SJCRH30 (cell line): ENCODE data around the gene DUSP22. TPM values are rescaled to one million over a fixed set of nuclear protein-coding genes. Genes with fewer than 3 reads are reported as not detected.

Experiments used
- DNase-seq, 2 experiments: peaks; one replicate each; pipeline ENCODE4 v3.0.0-alpha.2; 2015 to 2020
- H3K27ac ChIP-seq: fragments of 250-450 bp; sonication (Bioruptor Pico); 2 replicates; pipeline ENCODE4 v1.5.1; 2020; ENCODE audit warnings: mild to moderate bottlenecking, moderate library complexity
- H3K27me3 ChIP-seq: fragments of 250-450 bp; sonication (Bioruptor Pico); 2 replicates; pipeline ENCODE4 v1.5.1; 2020; ENCODE audit warnings: mild to moderate bottlenecking, moderate library complexity
- H3K36me3 ChIP-seq: fragments of 250-450 bp; sonication (Bioruptor Pico); 2 replicates; pipeline ENCODE4 v1.5.1; 2020; ENCODE audit warnings: mild to moderate bottlenecking, moderate library complexity
- H3K4me1 ChIP-seq: fragments of 250-450 bp; sonication (Bioruptor Pico); 2 replicates; pipeline ENCODE4 v1.5.1; 2020; ENCODE audit warnings: mild to moderate bottlenecking, moderate library complexity
- H3K4me3 ChIP-seq: fragments of 250-450 bp; sonication (Bioruptor Pico); 2 replicates; pipeline ENCODE4 v1.5.1; 2020; ENCODE audit warnings: mild to moderate bottlenecking, moderate library complexity
- H3K9me3 ChIP-seq: fragments of 250-450 bp; sonication (Bioruptor Pico); replicated peaks from 2 replicates; pipeline ENCODE4 v1.5.1; 2020; ENCODE audit warnings: mild to moderate bottlenecking, moderate library complexity
- total RNA-seq: library from RNA; depleted of rRNA; stranded (reverse); fragments of >200 nt; shearing (Covaris generic); gene quantifications from 2 replicates; pipeline ENCODE4 v1.2.3, GENCODE V29; 2014

DUSP22 gene
- total RNA-seq, 1 experiment from 2014 or later: 14.3 TPM

DNA sequence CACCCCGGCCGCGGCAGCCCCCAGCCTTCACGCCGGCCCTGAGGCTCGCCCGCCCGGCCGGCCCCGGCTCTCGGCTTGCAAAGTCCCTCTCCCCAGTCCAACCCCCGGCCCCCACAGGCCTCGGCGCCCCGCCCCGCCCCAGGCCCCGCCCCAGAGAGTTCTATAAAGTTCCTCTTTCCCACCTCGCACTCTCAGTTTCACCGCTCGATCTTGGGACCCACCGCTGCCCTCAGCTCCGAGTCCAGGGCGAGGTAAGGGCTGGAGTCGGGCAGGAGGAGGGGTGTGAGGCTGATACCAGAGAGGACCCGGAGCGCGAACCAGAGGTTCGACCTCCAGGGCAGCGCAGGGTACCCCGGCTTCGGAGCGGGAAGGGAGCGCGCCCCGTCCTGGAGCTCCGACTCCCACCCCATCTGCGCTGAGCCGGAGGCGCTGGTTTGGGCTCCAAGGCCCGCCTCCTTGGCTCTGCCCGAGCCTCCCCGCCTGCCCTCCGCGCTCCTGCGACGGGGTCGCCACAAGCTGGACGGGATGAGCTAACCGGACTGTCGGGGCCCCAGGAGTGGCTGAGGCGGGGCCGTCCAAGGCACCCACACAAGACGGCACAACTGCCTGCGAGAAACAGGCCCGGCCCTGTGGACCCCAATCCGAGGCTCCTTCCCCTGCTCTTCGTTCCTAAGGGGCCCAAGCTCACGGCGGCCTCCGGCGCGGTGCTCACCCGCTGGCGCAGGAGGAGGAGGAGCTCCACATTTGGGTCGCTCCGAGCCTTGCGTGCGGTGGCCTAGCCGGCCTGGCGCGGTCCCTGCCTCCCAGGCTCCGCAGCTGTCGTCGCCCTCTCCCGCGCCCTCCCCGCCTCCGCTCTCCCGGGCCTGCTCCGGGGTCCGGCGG is 99.5 kb downstream of the DUSP22 start, which contains the start of gene IRF4:
TSS of gene IRF4 (plus strand) at position 194 of the 882 bp plus-strand sequence. CDS start 1,401 bp downstream, outside the sequence.
- Histone ChIP-seq H3K9me3 (no peaks in the 10 kb centered on the region), H3K27ac (no peak within 1 kb of the TSS), H3K36me3 (no peaks in the 10 kb centered on the region), H3K4me1 (no peaks in the 10 kb centered on the region), H3K27me3 (no peaks in the 10 kb centered on the region), H3K4me3 (no peak within 1 kb of the TSS)
- no peak for DNase-seq

- Histone ChIP-seq H3K27ac (no peak overlapping the region), H3K27me3 (no peaks in the 10 kb centered on the region), H3K9me3 (no peaks in the 10 kb centered on the region), H3K4me1 (no peaks in the 10 kb centered on the region), H3K36me3 (no peaks in the 10 kb centered on the region), H3K4me3 (no peak overlapping the region)
- no peak for DNase-seq
Observed at GRCh38 chr6:392441-393390, 100.4 kb downstream of the DUSP22 start.

- no peak overlapping the region for H3K4me3 ChIP-seq
Observed at GRCh38 chr6:393391-394221, 101.3 kb downstream of the DUSP22 start.

DNA sequence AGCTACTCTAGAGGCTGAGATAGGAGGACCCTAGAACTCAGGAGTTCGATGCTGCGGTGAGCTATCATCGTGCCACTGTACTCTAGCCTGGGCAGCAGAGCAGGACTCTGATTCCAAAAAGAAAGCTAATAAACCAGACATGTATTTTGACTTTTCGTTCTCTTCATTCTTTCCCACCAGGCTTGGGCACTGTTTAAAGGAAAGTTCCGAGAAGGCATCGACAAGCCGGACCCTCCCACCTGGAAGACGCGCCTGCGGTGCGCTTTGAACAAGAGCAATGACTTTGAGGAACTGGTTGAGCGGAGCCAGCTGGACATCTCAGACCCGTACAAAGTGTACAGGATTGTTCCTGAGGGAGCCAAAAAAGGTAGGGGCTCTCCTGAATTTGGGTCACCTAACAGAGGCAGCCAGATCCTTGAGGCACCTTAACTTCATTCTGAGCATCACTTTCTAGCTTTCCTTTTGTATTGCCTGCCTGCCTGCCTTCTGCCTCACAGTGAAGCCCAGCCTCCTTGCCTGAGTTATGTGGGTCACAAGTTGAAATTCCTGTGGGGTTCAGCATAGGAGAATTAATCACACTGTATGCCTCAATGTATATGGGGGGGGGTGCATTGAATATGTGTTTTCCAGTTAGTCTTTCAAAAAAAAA is 102.5 kb downstream of the DUSP22 start:
- no peaks in the 10 kb centered on the region for H3K36me3 ChIP-seq
- no peaks in the 10 kb centered on the region for H3K9me3 ChIP-seq
- H3K27ac ChIP-seq: no peak overlapping the region
- H3K27me3 ChIP-seq: no peaks in the 10 kb centered on the region
- DNase-seq: no peak
- H3K4me3 ChIP-seq: no peak overlapping the region
- H3K4me1 ChIP-seq: no peaks in the 10 kb centered on the region

More at GRCh38 chr6:393391-394221, 101.3 kb downstream of the DUSP22 start:
- no peaks in the 10 kb centered on the region for H3K4me1 ChIP-seq
- H3K36me3 ChIP-seq: no peaks in the 10 kb centered on the region
- no peaks in the 10 kb centered on the region for H3K27me3 ChIP-seq
- H3K9me3 ChIP-seq: no peaks in the 10 kb centered on the region
- no peak for DNase-seq
- no peak overlapping the region for H3K27ac ChIP-seq

- Histone ChIP-seq H3K9me3 (no peaks in the 10 kb centered on the region), H3K36me3 (no peaks in the 10 kb centered on the region), H3K4me1 (no peaks in the 10 kb centered on the region), H3K4me3 (no peak overlapping the region), H3K27ac (no peak overlapping the region), H3K27me3 (no peaks in the 10 kb centered on the region)
- no peak for DNase-seq
Observed at GRCh38 chr6:395432-396125, 103.3 kb downstream of the DUSP22 start.

DNA sequence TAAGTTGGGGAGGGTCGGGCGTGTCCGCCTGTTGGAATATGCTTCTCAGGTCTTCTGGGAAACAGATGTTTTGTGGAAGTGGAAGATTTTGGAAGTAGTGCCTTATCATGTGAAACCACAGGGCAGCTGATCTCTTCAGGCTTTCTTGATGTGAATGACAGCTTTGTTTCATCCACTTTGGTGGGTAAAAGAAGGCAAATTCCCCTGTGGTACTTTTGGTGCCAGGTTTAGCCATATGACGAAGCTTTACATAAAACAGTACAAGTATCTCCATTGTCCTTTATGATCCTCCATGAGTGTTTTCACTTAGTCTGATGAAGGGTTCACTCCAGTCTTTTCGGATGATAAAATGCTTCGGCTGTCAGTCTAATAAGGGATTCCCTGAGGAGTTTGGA is 103.8 kb downstream of the DUSP22 start:
- peak in 1 of 2 experiments; percentile 40 for DNase-seq
- Histone ChIP-seq H3K9me3 (no peaks in the 10 kb centered on the region), H3K36me3 (no peaks in the 10 kb centered on the region), H3K27ac (no peak overlapping the region), H3K27me3 (no peaks in the 10 kb centered on the region), H3K4me1 (no peaks in the 10 kb centered on the region), H3K4me3 (no peak overlapping the region)

- H3K4me3 ChIP-seq: no peak overlapping the region
- no peaks in the 10 kb centered on the region for H3K36me3 ChIP-seq
- H3K27me3 ChIP-seq: no peaks in the 10 kb centered on the region
- H3K4me1 ChIP-seq: no peaks in the 10 kb centered on the region
- no peak for DNase-seq
- H3K27ac ChIP-seq: no peak overlapping the region
- H3K9me3 ChIP-seq: no peaks in the 10 kb centered on the region
Observed at GRCh38 chr6:397056-397455, 104.8 kb downstream of the DUSP22 start.

DNA sequence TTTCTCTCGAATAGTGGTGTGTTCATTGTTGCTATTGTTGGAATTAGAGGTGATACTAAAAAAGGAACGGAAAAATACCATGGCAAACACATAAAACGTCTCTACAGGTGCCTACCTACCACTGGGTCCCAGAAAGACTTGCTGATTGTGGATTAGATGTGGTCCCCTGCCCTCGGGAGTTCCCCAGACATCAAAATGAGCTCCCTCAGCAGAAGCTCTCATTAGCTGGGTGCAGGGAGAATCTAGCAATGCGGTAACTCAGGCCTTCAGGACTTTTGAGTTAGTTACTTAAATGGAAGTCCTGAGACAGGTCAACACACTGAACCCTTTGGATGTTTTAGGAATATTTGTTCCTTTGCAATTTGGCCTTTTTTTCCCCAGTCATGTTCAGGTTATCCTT is 105.3 kb downstream of the DUSP22 start:
- DNase-seq: no peak
- no peaks in the 10 kb centered on the region for H3K36me3 ChIP-seq
- H3K27ac ChIP-seq: no peak overlapping the region
- H3K9me3 ChIP-seq: no peaks in the 10 kb centered on the region
- H3K4me3 ChIP-seq: no peak overlapping the region
- H3K27me3 ChIP-seq: no peaks in the 10 kb centered on the region
- no peaks in the 10 kb centered on the region for H3K4me1 ChIP-seq

- no peak overlapping the region for H3K27ac ChIP-seq
- DNase-seq: no peak
- no peaks in the 10 kb centered on the region for H3K27me3 ChIP-seq
- no peaks in the 10 kb centered on the region for H3K4me1 ChIP-seq
- no peaks in the 10 kb centered on the region for H3K36me3 ChIP-seq
- no peaks in the 10 kb centered on the region for H3K9me3 ChIP-seq
- H3K4me3 ChIP-seq: no peak overlapping the region
Observed at GRCh38 chr6:398065-398464, 105.8 kb downstream of the DUSP22 start.

DNA sequence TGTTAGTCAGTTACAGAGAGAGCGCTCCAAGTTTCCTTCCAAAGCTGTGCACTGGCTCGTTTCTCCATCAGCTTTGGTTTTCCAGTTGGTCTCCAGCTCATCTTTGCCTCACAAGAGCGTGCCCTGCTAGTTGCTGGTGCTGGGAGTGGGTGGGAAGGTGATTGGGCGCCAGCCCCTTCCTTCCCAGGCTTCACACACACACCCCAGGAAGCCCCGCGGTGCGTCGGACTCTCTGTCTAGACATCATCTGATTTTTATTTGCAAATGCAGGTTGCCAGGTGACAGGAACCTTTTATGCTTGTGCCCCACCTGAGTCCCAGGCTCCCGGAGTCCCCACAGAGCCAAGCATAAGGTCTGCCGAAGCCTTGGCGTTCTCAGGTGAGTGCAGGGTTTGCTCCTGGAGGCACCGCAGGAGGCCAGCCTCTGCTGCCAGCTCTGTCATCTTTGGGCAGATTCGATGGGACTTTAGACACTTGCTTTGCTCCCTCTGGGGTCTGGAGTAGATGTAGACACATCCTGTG is 106.3 kb downstream of the DUSP22 start:
- DNase-seq: no peak
- Histone ChIP-seq H3K9me3 (no peaks in the 10 kb centered on the region), H3K27me3 (no peaks in the 10 kb centered on the region)

DNA sequence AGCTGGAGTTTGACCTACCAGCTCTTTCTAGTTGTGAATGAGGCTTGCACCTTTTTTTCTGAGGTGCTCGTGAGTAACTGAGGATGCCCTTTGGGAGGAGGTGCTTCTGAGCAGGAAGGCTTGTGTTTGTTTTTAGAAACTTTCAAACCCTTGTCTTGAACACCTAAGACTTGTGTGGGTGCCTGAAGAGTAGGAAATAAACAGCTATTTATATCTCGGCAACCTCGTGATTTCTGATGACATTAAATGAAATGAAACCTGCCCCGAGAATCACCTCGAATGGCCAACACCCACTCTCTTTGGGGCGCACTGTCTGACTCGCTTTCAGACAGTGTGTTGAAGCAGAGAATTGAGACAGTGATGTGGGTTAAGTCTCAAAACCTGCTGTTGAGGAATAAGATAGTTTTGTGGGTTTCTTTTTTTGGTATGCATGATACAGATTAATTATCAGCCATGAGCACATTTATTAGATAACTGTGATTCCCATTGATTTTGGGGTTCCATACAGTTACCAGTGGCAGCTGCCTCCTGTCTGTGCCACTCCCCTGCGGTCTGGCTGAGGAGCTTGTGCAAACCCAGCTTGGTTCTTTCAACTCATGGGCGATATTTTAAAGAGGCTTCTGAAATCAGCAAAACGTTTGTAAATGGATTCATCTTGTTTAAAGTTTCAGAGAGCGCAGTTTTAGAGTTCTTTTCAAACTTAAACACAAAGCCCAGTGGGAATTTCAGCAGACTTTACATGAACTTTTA is 107.7 kb downstream of the DUSP22 start:
- Histone ChIP-seq H3K27ac (no peak overlapping the region), H3K4me3 (no peak overlapping the region), H3K27me3 (no peaks in the 10 kb centered on the region), H3K9me3 (no peaks in the 10 kb centered on the region), H3K4me1 (no peaks in the 10 kb centered on the region), H3K36me3 (no peaks in the 10 kb centered on the region)
- DNase-seq: no peak

More for the DNA sequence above, 106.3 kb downstream of the DUSP22 start:
- Histone ChIP-seq H3K4me3 (no peak overlapping the region), H3K27ac (no peak overlapping the region), H3K4me1 (no peaks in the 10 kb centered on the region), H3K36me3 (no peaks in the 10 kb centered on the region)

- Histone ChIP-seq H3K4me3 (no peak overlapping the region), H3K27me3 (no peaks in the 10 kb centered on the region), H3K27ac (no peak overlapping the region), H3K36me3 (no peaks in the 10 kb centered on the region), H3K4me1 (no peaks in the 10 kb centered on the region), H3K9me3 (no peaks in the 10 kb centered on the region)
- no peak for DNase-seq
Observed at GRCh38 chr6:400815-401214, 108.5 kb downstream of the DUSP22 start.
